BJ (cell line): Measurements from ENCODE around the gene MYO3B. TPM values are rescaled to one million over a fixed set of nuclear protein-coding genes. Genes with fewer than 3 reads are reported as not detected.

Experiments
- CTCF ChIA-PET: fragments of 350-600 bp; formaldehyde crosslinking; extraction: SDS; loops from one replicate; lab custom pipeline; 2021; ENCODE audit warnings: antibody characterized with exemption, inconsistent platforms; lab: Yijun Ruan, JAX
- POLR2A ChIA-PET: fragments of 300-600 bp; sonication (Branson Sonifier 250); formaldehyde crosslinking; extraction: SDS; loops from one replicate; lab custom pipeline; 2021; ENCODE audit warnings: antibody characterized with exemption; lab: Charles Lee
- DNase-seq: peaks from one replicate; pipeline ENCODE4 v3.0.0-alpha.2; 2011; ENCODE audit warnings: low read depth
- H3K27me3 ChIP-seq: 2 replicates; pipeline ENCODE4 v1.6.0; 2011; ENCODE audit warnings: low read length; ENCODE audit not compliant: control insufficient read depth, insufficient read depth
- H3K36me3 ChIP-seq: 2 replicates; pipeline ENCODE4 v1.5.1; 2011; ENCODE audit warnings: low read length; ENCODE audit not compliant: control insufficient read depth, insufficient read depth
- H3K4me3 ChIP-seq: 2 replicates; pipeline ENCODE4 v1.5.1; 2011; ENCODE audit warnings: low read depth, mild to moderate bottlenecking, control low read depth, low read length
- CTCF ChIP-seq: IDR thresholded peaks from 2 replicates; pipeline ENCODE4 v1.5.1; 2011; ENCODE audit warnings: low read depth, mild to moderate bottlenecking, control low read depth, inconsistent platforms, low read length, moderate library complexity; ENCODE audit not compliant: insufficient read depth
- polyA plus RNA-seq: library from polyadenylated mRNA; depleted of rRNA; stranded (reverse); fragments of >200 nt; gene quantifications from 2 replicates; pipeline ENCODE4 v1.2.3, GENCODE V29; 2011

The MYO3B gene
- polyA plus RNA-seq, 1 experiment = not detected

GRCh38 chr2:170365686-170366085, 187.7 kb downstream of the MYO3B start:
- Histone ChIP-seq H3K4me3 (no peak overlapping the region), H3K36me3 (no peaks in the 10 kb centered on the region), H3K27me3 (peaks cover 2% of the 10 kb centered on the region; the same call in 1 of the 2 replicates)
- ChIA-PET CTCF (no interaction called here), POLR2A (no interaction called here)
- DNase-seq = no peak
- no peak for TF ChIP-seq CTCF

GRCh38 chr2:170368370-170368769, 190.4 kb downstream of the MYO3B start:
- CTCF ChIA-PET = interaction anchor here (2.0 kb wide), 1 partner anchor 445 kb away, joined by 4 read pairs; no protein-coding TSS in a partner anchor
- no peak overlapping the region for H3K4me3 ChIP-seq
- H3K27me3 ChIP-seq = peaks cover 2% of the 10 kb centered on the region; the same call in 1 of the 2 replicates
- TF ChIP-seq CTCF = no peak
- H3K36me3 ChIP-seq = no peaks in the 10 kb centered on the region
- POLR2A ChIA-PET = no interaction called here
- no peak for DNase-seq

GRCh38 chr2:170369228-170369627, 191.3 kb downstream of the MYO3B start:
- no peak overlapping the region for H3K4me3 ChIP-seq
- POLR2A ChIA-PET = interaction anchor here (0.7 kb wide), 1 partner anchor 535 kb away, joined by 3 read pairs; no protein-coding TSS in a partner anchor
- no peak for DNase-seq
- no peaks in the 10 kb centered on the region for H3K36me3 ChIP-seq
- peaks cover 2% of the 10 kb centered on the region; the same call in 1 of the 2 replicates for H3K27me3 ChIP-seq
- CTCF ChIA-PET = interaction anchor here (0.8 to 1.4 kb wide), 3 partner anchors 13 to 445 kb away, joined by 3 to 6 read pairs (median 4); no protein-coding TSS in a partner anchor
- no peak for TF ChIP-seq CTCF

- DNase-seq = no peak
- Histone ChIP-seq H3K27me3 (no peaks in the 10 kb centered on the region), H3K36me3 (no peaks in the 10 kb centered on the region), H3K4me3 (no peak overlapping the region)
- CTCF ChIA-PET = interaction anchor here (0.7 to 1.6 kb wide), 6 partner anchors 8 to 445 kb away, joined by 3 to 10 read pairs (median 4); no protein-coding TSS in a partner anchor
- TF ChIP-seq CTCF = no peak
- POLR2A ChIA-PET = interaction anchor here (0.7 kb wide), 1 partner anchor 534 kb away, joined by 3 read pairs; no protein-coding TSS in a partner anchor
Observed at GRCh38 chr2:170369894-170370293, 191.9 kb downstream of the MYO3B start.

GRCh38 chr2:170371231-170371998, 193.5 kb downstream of the MYO3B start:
- Histone ChIP-seq H3K4me3 (no peak overlapping the region), H3K27me3 (no peaks in the 10 kb centered on the region), H3K36me3 (no peaks in the 10 kb centered on the region)
- ChIA-PET POLR2A (no interaction called here), CTCF (interaction anchor here (1.5 to 1.6 kb wide), 2 partner anchors 10 to 54 kb away, joined by 4 to 10 read pairs; no protein-coding TSS in a partner anchor)
- no peak for DNase-seq
- TF ChIP-seq CTCF = no peak
